Stimulated activated naive CD4-positive, alpha-beta T cell (primary cell): ENCODE results near the gene SOX6.

Source experiments
- DNase-seq, 6 experiments: peaks; one replicate each; lab custom pipeline; 2025; lab: John Stamatoyannopoulos, UW

SOX6 gene

DNA sequence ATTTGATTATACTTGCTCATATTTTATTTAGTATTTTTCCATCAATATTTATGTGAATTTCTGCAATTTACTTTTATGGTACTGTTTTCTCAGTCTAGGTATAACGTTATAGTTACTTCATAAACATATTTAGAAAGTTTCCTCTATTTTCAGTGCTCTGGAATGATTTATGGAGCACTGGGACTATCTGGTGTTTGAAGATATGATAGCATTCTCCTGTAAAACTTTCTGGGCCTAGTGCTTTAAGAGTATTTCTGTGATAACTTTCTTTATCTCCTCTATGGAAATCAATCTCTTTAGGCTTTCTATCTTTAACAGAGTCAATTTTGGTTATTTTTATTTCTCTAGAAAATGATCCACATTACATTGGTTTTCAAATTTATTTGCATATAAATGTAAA is 85.1 kb downstream of the SOX6 start:
- DNase-seq = no peak

GRCh38 chr11:16266021-16266420 is 90.3 kb downstream of the SOX6 start:
- DNase-seq = no peak

DNA sequence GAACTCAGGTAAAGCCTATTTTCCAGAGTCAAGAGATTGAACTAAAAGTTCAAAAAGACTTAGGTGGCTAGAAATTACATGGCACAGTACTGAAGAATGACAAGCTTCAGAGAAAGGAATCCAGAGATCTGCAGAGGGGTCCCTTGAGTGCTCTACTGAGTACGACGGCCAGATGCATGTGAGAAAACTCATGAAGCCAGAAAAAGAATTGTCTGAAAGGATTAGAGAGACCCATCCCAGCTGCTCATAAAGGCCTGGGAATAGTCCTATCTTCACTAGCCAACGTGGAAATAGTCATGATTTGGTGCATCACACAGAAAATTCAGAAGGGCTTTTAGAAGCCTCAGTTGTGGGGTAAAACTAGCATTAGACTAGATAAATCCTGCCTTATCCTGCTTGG is 91.3 kb downstream of the SOX6 start:
- no peak for DNase-seq

DNA sequence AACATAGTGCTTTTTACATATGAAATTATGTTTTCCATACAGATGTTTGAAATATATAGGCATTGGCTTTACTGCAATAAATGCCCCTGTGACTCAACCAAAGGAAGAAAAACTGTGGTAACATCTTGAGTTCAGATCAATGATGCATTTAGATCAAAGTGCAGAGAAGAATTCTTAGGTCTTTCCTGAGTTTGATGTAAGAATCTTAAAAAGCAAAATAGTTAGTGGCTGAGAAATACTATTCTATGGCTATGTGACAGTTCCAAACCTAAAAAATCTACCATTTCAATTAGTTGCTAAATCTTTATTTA is 93.7 kb downstream of the SOX6 start:
- DNase-seq = no peak

- DNase-seq = no peak
These were observed 94.3 kb downstream of the SOX6 start for GRCh38 chr11:16261836-16262644.

- no peak for DNase-seq
These were observed 104.0 kb downstream of the SOX6 start for GRCh38 chr11:16252373-16252772.

- DNase-seq = no peak
These were observed 108.1 kb downstream of the SOX6 start for GRCh38 chr11:16248248-16248647.

DNA sequence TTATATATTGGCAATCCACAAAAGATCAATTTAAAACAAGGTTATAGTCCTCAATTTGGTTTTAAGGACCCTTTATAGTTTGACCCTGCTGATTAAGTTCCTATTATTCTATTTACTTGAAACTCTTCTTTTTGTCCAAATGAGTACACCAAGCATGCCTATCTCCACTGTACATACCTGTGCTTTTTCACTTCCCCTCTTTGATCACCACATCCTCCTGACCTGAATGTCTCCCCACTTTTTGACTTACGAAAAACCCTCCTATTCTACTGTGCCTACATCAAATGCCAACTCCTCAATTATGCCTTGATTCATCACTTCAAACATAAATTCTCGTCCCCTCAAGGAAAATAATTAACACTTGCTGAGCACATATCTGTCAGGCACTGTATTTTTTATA is 113.5 kb downstream of the SOX6 start:
- no peak for DNase-seq

DNA sequence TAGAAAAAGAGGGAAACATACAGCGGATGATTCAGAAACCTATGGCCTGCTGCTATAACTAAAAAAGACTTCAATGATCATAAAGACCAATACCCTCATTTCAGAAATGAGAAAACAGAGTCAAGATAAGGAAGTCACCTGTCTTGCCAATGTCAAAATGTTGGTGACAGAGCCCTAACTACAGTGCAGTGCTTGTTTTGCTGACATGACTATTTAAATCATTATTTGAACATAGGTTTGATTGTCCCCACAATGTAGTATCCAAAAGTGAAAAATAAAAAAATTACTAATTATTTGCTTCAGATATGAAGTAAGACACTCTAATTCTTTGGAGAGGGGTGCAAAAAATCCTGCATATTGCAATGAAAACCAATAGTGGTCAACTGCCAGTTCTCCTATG is 115.7 kb downstream of the SOX6 start:
- no peak for DNase-seq

GRCh38 chr11:16239141-16240105 is 116.9 kb downstream of the SOX6 start:
- no peak for DNase-seq

DNA sequence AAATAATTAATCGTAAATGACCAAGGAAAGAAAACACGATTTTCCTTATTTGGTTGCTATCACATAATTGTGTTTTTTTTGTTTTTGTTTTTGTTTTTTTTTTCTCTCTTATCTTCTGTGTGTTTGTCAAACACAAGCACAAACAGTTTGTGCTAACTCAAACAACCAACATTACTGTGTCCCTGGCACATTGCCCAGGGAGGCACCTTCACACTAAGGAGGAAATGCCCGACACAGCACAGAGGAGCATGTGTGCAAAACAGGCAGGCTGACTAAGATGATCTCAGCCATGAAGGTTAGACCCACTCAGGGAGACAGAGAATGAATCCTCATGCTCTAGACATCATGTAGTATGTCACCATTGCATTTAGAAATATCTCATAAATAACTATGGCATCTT is 130.1 kb downstream of the SOX6 start:
- no peak for DNase-seq

DNA sequence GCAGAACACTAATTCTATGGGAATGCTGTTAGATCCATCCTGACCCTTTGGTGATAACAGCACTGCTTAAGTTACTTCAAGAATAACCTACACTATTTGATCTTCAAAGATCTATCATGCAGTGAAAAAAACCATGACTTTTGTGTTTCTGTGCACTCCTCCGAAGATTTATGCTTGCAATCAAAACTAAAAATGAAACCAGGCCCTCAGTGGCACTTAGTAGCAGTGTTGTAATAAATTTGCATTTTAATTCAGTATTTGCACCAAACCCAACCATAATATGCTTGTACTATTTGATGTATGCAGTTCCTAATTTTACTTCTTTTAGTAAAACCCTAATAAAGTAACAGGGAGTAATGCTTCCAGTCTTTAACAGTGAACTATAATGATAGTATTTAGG is 130.7 kb downstream of the SOX6 start:
- no peak for DNase-seq

DNA sequence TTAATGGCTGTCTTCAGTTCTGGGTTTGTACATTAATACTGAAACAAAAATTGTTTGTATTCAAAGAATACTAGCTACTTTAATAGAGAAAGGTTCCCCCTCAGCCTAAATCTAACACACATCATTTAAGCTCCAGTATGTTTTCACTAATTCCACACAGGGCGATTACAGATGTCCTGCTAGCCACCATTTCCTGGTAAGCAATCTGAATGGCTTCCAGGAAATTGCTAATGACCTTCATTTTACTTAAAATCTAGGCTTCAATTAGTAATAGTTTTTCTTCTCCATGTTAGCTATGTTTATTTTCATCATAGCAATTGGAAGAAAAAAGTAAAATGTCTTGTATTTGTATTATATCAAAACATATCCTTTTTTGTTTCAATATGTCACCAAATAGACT is 132.8 kb downstream of the SOX6 start:
- no peak for DNase-seq

DNA sequence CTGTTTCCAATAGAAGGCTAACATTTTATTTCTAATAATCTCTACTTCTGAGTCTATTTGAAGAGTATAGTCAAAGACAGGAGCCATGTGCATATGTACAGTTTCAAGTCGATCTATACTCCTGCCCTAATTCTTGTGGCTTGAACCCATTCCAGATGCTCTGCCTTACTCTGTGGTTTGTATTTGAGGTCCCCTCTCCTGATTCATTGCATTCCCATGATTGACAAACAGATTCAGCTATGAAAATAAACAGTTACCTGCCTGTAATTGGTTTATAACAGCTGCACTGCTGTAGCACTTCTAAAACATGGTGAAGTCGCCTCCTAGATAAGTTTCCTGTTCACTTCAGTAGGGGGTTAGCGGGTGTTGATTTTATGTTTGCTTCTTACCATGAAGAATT is 138.7 kb downstream of the SOX6 start:
- DNase-seq = no peak

GRCh38 chr11:16216831-16217230 is 139.5 kb downstream of the SOX6 start:
- DNase-seq = no peak

DNA sequence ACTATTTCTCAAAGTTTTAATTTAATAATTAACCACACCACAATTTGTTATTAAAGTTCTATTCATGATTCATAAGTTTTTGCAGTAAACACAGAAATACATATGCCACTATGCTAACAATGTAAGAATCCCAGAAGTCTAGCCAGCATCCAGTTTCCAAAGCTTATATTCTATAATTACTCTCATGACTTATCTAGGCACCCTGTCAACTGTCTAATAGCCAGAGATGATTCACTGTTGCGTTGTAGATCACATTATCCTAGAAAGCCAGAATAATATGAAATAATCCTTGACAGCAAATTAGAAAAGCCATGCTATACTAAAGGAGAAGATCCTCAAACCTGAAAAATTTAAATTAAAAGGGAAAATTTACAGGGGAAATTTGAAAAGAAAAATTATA is 141.0 kb downstream of the SOX6 start:
- DNase-seq = no peak

DNA sequence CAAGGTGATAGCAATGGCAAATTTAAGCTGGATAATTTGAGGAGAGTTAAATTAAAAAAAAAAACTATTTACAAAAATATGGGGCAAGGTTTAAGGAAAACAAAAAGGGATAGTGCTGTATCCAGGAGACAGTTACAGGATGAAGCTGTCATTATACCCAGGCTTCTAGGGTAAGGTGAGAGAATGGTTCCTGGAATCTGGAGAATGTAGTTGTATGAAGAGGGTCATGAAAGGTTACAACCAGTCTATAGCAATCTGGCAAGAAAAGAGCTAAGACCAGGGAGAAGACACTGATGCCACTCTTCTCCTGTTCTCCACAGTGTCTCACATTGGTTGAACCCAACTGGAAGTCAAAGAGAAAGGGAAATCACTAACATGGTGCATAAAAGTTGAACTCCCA is 144.9 kb downstream of the SOX6 start:
- DNase-seq = no peak

- DNase-seq = no peak
These were observed 152.1 kb downstream of the SOX6 start for GRCh38 chr11:16204261-16204660.

GRCh38 chr11:16195651-16196050 is 160.7 kb downstream of the SOX6 start:
- DNase-seq = no peak

- DNase-seq = no peak
These were observed 161.8 kb downstream of the SOX6 start for GRCh38 chr11:16194566-16194965.

- DNase-seq = no peak
These were observed 162.4 kb downstream of the SOX6 start for GRCh38 chr11:16193897-16194381.

- DNase-seq = no peak
These were observed 164.5 kb downstream of the SOX6 start for GRCh38 chr11:16191868-16192240.

DNA sequence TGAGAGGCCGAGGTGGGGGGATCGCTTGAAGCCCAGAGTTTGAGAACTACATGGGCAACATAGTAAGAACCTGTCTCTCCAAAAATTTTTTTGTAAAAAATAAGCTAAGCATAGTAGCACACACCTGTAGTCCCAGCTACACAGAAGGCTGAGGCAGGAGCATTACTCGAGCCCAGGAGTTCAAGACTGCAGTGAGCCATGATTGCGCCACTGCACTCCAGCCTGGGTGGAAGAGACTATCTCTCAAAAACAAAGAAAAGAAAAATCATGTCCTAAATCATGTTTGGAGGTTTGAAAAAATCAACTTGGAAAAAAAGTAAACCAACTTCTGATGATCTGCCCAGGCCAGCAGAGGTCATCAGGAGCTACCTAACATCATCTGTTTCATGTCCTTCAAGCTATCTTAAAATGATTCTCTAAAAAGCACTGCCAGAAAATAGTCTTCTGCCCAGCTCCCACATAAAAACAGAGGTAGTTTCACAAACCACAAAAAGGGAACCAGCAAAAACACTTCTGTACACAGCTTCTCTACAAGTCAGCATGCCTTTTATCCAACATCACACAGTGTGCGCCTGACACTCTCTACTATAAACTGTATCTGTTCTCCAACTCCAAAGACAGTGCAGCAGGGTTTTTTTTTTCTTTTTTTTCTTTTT is 165.0 kb downstream of the SOX6 start:
- DNase-seq = no peak
